Measurements from ENCODE around the gene PEPD.

Gene PEPD

DNA sequence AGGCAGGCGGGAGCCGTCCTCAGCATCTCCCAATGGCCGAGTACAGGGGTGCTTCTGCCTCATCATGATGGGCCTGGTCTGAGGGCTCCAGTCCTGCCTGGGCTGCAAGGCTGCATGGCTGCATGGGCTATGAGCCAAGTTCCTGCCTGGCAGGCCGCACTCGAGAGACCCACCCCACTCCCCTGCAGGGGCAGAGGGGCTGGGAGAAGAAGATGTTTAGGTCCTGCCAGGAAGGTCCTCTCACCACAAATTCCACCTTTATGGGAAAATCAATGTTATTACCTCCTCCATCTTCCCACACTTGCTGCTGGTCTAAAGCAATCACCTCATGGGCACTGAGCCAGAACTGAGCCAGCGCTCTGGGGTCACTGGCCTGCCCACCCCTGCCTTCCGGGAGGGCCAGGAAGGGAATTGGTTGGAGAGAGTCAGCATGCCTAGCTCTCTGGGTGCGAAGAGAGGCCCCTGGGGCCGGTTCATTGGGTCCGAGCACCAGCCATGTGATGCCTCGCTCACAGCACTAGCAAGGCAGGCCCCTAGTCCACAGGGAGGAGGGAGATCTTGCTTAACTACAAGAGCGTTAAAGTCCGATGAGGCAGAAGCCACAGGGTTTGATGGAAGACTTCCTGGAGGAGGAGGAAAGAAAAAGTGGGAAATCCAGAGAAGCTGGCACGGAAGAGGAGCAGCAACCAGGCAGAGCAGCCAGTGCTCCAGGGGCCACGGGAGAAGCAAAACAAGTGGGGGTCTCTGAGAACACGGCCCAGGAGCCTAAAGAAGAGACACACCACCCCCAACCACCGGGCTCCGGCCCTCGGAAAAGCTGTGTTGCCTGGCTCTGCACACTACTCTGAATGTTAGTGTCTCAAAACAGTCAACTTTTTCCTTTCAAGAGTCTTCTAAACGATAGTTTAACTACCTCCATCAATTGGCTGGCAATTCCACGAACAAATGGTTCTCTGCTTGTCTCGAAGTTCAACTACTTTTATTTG is 84.9 kb downstream of the PEPD start:
- DNase-seq, result no peak

DNA sequence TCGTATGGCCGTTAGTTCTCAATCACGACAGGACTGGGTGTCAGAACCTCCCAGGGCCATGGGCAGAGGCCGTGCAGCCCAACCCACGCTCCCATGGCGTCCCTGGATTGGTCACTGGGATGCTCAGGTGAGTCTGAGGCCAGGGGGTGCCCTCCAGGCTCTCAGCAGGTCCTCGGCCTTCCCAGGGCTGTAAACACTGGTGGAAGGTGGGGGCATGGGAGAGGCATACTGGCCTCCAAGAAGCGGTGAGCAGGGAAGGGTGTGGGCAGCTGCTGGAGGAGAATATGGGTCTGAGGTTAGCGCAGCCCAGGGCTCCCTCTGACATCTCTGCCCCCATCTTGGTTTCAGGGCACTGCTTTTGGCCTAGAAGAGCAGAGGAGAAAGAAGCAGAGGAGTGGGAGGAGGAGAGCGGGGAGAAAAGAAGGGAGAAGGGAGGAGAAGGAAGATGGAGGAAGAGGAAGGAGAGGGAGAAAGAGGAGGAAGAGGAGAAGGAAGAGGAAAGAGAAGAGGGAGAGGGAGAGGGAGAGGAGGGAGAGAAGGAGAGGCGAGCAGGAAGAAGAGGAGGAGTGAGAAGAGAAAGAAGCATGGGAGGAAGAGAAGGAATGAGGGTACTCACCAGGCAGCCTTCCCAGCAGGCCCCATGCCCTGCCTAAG is 85.8 kb downstream of the PEPD start:
- no peak for DNase-seq

DNA sequence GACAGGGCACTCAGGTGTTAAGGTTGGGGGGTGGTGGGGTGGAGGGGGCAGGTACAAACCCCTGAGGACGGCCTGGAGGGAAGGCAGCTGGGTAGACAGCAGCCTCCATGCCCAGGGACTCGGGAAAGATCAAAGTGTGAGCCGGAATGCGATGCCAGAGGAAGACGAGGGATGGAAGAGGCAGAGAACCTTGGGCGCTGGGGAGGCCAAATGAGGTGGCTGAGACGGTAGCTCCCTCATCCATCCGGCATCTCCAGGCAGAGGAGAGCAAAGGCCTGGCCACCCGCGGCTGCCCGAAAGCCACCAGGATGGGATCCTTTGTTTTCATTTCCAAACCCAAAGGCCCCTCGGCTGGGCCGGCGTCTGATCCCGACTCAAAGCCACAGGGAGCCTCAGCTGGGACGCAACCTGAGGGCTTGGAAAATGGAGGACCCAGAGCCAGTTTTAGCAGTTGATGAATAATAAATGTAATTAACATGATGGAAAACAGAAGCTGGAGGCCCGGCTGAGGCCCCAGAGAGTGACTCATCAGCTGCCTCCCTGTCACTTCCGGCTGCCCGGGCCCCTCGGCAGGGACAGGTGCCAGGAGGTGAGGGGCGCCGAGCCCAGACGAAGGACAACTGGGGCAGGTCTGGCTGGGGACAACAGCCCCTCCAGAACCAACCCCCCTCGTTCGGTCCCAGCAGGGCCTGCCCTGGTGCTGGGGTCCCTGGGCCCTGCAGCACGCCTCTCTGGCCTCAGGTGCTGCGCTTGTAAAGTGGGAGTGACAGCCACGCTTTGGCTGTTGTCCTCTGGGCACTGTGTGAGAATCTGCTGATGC is 86.5 kb downstream of the PEPD start:
- DNase-seq, result no peak

DNA sequence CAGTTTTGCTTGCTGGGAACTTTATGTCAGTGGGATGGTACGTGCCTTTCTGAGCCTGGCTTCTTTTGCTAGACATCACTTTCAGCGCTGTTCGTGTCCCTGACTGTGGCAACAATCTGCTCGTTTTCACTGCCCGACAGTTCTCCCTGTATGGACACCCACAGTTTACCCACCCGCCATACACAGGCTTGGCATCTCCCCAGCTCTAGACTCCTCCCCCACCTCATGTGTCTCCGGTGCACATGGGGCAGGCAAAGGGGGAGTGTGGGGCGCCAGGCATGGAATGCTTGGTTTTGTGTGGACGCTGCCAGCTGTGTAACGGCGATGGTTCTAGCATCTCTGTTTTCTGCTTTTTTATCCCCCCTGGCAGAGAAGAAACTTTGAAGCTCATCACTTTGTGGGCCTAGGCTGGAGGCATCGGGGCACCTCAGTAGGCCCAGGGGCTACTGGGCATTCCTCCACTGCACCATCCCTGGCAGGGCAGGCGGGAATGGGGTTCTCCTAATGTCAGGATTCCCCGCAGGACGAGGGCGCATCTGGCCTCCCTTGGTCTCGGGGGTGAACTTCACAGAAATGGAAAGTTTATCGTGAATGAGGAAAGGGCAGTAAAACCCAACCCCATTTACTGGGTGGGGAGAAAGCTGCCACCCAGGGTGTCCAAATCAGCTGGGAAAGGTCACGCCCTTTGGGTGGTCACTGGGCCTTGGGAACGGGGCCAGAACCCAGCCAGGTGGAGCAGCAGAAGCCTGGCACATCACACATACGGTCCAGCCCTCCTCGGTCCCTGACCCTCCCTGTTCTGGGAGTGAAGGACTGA is 87.3 kb downstream of the PEPD start:
- DNase-seq, result no peak

DNA sequence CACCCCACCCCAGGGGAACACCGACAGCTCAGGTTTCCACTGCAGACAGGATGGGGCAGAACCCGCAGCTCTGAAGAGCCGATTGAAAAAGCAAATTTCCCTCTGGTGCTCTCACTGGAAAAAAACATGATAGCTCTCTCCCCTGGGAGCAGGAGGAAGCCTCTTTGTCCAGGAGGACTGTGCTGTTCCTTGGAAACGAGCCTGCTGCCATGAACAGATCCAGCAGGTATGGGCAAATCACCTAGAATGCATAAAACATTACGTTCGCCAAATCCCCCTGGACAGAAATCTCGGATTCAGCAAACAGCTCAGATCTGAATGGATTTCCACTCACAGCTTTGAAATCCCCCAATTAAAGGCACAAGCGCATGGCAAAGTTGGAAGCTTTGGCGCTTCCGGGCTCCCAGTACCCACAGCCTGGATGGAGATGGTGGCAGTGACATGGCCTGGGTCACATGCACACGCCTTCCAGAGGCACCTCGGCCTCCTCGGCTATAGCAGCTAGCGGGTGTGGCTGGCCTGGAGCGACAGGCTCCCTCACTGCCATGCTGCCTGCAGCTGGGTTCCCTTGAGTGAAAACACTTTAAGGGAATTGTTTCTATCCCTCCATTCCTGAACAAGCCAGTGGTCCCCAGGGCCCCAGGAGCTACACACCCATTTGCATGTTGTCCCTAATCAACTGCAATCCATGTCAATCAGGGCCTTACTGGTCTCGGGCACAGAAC is 89.0 kb downstream of the PEPD start:
- DNase-seq, result no peak

DNA sequence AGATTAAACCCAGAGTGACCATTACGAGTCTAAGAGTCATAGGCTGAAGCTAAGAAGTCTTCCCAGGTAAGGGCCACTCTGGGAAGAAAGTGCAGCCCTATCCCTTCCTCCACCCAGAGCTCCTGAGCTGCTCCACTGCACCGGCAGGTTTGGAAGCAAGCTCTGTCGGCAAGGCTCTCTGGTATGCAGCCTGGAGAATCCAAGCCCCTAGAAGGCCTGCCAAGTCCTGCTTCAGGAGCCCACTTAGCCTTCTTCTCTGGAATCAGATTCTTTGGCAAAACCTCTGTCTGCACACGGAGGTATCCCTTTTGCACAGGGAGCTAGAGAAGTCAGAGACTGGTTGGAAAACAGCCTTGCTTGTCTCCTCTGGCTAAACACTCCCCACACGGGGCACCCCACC is 89.6 kb downstream of the PEPD start:
- DNase-seq, result no peak

DNA sequence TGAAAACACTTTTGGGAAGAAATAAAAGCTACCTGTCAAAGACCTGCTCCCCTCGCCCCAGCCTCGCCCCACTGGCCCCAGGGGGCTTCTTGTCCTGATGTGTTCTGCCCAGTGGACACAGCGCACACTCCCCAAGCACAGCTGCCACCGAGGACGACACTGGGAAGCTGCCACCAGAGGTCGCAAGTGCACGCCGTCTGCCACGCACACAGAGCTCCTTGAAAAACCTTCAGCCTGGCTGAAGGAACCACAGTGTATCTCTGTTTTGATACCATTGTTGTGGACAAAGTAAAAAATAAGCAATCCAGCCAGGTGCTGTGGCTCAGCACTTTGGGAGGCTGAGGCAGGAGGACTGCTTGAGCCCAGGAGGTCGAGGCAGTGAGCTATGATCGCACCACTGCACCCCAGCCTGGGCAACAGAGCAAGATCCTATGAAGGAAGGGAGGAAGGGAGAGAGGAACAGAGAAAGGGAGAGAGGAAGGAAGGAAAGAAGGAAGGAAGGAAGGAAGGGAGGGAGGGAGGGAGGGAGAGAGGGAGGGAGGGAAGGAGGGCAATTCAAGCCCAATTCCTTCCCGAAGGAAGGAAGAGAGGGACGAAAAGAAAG is 90.8 kb downstream of the PEPD start:
- DNase-seq, result peak; percentile 58

DNA sequence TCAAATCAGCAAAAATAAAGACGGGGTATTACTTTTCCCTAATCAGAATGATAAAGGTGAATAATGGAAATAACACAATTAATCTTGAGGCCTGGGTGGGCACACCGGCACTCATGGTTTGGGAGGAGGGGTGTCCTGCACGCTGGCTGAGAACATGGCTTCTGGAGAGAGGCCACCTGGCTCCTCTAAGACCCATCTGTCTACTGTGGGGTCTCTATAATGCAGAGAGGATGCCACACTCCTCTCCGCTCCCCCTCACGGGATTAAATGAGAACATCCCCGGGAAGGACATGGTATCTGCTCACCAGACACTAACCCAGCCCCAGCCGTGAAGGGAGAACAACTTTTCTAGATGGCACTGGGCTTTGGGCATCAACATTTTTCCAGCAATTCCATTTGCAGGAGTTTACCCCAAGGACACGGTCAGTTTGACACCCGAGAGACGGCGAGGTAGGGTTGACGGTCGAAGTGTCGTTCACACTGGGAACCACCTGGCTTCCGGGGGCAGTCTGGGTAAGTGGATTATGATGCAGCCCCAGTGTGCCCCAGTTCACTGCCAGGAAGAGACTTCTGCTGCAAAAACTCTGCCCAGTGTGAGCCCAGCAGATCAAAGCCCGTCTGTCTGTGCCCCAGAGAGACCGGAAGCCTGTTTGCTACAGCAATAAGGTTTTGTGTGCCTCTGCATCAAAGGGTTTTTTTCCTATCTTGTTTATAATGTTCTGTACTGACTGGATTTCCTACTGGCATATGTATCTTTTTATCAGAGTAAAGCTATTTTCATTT is 91.5 kb downstream of the PEPD start:
- DNase-seq, result no peak

DNA sequence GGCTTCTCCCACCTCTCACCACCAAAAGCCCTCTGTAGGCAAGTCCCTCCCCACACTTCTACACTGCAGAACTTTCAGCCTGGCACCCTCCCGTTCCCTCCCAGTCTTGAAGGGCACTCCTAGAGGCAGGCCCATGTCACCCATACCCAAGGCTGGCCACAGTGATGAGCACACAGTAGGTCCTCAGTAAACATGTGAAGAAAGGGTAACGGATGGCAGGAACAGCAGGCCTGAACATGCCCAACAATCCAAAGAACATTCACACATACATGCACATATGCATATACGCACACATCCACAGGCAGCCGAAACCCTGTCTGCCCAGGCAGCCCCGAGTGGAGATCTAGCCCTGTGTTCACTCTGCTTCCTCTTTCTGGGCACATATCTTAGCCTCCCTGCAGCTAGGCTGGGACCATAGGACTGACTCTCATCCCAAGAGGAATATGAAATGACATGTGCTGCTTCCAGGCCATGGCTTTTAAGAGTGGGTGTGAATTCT is 92.9 kb downstream of the PEPD start:
- no peak for DNase-seq

DNA sequence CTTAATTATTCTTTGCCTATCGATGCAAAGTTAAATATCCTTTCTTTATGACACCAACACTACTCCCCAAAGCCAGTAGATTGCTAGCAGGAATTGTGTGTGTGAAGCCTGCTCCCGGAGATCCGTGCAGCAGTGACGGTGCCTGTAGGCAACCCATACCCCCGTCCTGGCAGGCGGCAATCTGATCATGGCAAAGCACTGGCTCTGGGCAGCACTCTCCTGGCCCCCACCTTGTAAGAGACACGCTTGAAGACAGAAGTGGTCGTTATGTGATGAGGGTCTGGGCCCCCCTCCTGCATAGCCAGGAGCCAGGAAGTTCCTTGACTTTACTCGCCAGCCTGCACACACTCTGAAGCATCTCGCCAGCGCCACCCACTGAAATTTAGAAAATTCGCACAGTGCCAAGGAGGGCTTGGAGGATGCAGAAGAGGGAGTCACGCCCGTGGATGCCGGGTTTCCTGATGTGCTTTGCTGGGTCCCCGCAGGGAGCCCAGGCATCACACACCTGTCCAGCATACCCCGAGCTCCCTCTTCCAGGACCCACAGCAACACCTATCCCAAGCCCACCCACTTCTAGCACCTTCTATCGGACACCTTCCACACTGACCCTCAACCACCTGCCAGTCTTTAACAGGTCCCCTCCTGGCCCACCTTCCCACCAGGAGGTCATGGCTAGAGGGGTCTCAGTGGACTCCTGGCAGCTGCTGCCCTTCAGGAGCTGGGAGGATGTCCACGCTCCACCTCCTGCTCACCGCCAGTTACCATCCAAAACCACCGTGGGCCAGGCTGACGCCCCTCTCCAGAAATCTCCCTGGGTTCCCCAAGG is 93.6 kb downstream of the PEPD start:
- DNase-seq, result no peak

DNA sequence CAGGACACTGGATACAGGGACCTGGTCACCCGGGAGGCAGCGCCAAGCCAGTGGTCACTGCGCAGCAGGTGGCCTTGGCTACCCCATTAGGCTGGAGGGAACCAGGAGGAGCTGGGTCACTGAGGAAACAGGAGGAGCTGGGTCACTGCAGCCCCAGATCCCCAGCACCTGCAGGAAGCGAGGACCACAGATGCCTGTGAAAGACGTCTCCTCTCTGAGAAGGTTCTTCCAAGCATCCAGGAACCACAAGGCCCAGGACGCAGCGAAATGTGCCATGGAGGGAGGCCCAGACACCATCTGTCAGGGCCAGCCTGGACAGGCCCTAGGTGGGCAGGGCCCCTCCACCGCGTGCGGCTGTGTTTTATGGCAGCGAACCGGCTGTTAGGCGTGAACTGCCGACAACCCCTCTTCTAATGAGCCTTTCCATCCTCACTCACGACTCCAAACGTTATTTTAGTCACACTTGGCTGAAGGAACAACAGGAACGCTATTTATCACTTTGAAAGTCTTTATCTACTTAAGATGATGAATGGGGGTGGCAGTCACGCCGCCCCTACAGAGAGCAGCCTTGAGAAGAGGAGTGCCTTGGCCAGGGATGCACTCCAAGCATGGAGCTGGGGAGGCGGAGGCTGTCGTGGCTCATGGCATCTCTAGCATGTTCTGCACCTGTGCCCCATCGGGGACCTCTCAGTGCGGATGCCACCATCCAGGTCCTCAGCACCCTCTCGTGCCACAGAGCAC is 94.8 kb downstream of the PEPD start:
- no peak for DNase-seq

DNA sequence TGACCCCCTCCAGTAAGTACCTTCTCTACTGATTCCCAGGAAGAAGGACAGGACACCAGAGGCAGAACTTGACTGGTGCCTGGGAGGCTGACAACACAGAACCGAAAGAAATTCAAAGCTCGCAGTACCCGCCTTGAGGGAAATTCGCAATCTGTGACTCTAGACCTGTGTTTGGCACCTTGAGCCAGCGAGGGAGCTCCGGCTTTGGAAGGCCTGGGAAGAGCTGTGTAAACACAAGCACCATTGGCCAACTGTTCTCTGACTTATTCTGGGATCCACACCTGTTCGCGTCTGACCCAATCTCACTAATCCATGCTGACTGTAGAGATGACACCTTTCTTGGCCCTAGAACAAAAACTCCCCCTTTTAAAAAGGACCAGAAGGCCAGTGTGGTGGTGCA is 97.4 kb downstream of the PEPD start:
- DNase-seq, result no peak

DNA sequence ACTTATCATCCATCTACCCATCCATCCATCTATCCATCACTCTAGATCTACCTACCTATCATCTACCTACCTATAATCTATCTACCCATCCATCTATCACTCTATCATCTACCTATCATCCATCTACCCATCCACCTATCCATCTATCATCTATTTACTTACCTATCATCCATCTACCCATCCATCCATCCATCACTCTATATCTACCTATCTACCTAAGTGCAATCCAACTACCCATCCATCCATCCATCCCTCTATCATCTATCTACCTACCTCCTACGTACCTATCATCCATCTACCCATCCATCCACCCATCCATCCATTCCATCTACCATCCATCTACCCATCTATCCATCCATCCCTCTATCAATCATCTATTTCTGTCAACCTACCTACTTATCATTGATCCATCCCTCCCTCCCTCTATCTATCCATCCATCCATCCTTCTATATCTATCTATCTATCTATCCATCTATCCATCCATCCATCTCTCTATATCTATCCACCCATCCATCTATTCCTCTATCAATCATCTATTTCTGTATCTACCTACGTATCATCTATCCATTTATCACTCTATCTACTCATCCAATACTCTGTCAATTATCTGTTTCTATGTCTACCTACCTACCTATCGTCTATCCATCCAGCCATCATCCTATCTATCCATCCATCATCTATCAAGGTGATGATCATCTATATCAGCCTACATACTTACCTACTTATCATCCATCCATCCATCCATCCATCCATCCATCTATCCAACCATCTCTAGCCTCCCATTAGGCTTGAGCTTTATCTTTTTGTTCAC is 99.0 kb downstream of the PEPD start:
- no peak for DNase-seq

DNA sequence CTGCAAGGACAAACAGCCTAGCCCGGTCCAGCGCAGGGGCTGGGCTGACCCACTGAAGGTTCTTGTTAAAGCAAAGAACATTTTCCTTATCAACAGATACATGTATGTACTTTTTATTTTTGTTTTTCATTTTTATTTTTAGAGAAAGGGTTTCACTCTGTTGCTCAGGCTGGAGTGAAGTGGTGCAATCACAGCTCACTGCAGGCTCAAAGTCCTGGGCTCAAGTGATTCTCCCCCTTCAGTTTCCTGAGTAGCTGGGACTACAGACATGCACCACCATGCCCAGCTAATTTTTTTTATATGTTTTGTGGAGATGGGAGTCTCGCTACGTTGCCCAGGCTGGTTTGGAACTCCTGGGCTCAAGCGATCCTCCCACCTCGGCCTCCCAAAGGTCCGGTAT is 100.2 kb downstream of the PEPD start:
- DNase-seq, result no peak

DNA sequence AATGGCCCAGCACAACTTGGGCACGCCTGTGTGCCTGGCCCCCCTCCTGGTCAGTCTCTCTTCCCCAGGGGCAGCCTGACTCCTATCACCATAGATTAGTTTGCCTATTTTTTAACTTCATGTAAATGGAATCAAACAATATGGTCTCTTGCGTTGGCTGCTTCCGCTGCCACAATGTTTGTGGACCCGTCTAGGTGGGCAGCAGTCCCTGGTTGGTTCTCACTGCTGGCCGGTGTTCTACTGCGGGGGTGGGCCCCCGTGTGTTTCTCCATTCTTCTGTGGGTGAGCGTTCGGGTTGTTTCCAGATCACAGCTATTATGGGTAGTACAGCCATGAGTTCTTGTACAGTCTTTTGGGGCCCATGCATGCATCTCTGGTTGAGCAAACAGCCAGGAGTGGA is 100.8 kb downstream of the PEPD start:
- no peak for DNase-seq

DNA sequence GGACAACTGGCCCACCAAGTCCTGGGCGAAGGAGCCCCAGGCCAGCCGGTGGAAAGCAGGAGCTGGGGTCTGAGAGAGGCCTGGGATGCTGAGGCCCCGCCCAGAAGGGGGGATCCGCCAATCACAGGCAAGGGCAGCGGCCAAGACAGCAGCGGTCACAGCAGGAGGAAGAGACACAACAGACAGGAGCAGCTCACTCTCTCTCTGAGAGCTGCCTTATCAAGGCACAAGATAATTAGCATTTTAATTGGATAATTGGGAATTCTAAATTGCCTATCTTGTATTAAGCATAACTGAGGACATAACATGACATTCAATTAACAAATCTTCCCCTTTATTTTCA is 101.8 kb downstream of the PEPD start:
- DNase-seq, result no peak

DNA sequence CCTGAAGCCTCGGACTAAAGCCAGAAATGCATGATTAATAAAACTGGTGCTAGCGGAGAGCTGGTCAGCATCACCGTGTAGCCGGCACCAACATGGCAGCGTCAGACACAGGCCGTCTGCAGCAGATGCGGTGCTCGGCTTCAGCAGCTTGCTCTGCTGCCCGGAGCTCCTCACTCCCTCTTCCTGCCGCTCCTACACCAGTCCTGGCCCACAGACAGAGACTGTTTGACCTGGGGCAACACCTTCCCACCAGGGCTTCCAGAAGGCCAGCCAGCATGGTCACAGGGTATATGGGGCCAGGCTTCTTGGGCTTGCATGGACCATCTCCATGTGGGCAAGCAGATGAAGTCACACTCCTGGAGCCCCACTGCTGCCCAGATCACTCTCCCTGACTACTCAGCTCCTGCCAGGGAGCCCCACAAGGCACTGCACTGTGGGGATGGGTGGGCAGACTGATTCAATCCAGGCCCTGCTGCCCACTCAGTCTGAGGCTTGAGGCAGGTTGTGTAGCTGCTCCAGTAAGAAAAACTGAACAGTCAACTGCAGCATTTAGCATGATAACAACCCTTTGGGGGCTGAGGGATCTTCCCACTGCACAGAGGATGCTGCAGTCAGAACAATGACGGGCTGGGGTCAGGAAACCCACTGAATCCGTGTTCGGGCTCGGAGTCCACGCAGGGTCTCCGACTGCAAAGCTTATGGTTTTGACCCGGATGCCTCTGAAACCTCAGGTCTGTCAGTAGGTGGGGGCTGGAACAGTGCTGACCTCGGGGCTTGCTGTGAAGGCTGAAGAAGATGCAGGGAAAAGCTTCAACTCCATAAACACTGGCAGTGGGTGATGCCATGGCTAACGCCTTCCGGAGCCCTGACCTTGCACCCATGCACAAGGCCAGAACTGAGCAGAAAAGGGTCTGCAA is 102.5 kb downstream of the PEPD start:
- no peak for DNase-seq

Data from hematopoietic multipotent progenitor cell treated with erythropoietin and hydrocortisone succinate and interleukin-3 and kit ligand, for 8 days (in vitro differentiated cells).